Measurements from ENCODE around the gene CHD5.

Gene CHD5

GRCh38 chr1:6179564-6180175, 451 bp downstream of the CHD5 start:
- H3K4me3 ChIP-seq (ENCODE audit: low read length) = no peak overlapping the region
- TF ChIP-seq, protein P1, sequence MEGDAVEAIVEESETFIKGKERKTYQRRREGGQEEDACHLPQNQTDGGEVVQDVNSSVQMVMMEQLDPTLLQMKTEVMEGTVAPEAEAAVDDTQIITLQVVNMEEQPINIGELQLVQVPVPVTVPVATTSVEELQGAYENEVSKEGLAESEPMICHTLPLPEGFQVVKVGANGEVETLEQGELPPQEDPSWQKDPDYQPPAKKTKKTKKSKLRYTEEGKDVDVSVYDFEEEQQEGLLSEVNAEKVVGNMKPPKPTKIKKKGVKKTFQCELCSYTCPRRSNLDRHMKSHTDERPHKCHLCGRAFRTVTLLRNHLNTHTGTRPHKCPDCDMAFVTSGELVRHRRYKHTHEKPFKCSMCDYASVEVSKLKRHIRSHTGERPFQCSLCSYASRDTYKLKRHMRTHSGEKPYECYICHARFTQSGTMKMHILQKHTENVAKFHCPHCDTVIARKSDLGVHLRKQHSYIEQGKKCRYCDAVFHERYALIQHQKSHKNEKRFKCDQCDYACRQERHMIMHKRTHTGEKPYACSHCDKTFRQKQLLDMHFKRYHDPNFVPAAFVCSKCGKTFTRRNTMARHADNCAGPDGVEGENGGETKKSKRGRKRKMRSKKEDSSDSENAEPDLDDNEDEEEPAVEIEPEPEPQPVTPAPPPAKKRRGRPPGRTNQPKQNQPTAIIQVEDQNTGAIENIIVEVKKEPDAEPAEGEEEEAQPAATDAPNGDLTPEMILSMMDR (conservative IDR thresholded peaks at IDR 0.05; ENCODE audit: low read length) = no peak
- DNase-seq (ENCODE audit: low read depth) = no peak

DNA sequence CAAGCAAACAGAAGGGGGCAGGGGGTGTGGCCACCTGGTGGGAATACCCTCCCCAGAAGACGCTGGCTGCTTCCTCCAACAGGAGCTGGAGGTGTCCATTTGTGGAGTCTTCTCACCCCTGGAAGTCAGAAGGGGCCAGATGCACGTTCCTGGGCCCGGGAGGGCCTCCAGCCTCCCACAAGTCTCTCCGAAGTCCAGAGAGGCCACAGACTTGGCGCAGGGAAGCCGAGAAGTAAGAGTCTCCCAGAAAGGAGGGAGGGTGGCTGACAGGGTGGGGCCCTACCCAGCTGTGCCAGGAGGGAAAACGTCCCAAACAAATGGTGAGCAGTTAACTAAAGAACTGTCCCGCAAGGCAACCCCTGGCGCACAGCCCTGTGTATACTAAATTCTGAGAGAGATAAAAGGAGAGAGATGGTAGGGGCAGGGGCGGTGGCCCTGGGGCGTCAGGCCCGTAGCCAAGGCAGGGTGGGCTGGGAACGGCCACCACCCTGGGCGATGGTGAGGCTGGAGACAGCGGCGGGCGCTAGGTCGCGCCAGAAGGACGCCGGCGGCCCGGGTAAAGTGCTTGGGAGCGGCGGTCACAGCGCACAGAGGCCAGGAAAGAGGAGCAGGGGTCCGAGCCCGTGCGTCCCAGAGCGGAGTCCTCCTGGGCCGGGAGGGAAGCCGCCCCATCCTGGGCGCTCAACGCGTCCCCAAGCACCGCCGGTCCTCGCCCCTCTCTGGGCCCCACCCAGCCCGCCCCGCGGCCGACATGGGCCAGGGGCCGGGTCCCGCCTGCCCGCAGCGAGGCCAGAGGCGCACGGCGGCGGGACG, 1.2 kb downstream of the CHD5 start:
- TF ChIP-seq, protein P1 (conservative IDR thresholded peaks at IDR 0.05; ENCODE audit: low read length) = no peak
- H3K4me3 ChIP-seq (ENCODE audit: low read length) = no peak overlapping the region
- DNase-seq (ENCODE audit: low read depth) = no peak

DNA sequence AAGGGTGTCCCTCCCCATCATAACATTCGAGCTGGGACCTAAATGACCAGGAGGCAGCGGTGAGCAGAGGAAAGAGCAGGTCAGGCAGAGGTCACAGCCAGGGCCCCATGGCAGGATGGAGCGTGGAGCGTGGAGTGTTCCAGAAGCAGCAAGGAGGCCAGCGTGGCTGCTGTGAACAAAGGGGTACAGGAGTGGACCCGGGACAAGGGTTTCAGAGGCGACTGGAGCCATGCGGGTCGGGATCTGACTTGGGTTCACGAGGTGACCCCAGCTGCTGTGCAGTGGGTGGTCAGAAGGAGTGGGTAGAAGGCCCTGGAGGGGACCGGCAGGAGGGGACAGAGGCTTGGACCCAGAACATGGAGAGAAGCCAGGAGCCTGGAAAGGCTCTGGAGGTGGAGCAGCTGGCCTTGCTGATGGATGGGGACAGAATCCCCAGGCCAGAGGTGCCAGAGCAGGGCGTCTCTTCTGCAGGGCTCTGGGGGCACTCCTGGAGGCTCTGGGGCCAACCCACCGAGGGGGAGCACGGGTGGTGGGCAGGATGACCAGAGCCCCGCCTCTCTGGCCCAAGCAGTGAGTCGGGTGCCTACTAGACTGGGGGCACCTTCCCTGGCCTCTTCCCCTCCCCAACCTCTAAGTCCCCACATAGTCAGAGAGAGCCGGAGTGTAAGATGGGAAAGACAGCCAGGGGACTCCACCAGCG, 2.3 kb downstream of the CHD5 start:
- H3K4me3 ChIP-seq (ENCODE audit: low read length) = no peak overlapping the region
- TF ChIP-seq, protein P1 (conservative IDR thresholded peaks at IDR 0.05; ENCODE audit: low read length) = no peak
- no peak for DNase-seq (ENCODE audit: low read depth)

GRCh38 chr1:6176779-6177178, 3.3 kb downstream of the CHD5 start:
- DNase-seq (ENCODE audit: low read depth) = no peak
- TF ChIP-seq, protein P1 (conservative IDR thresholded peaks at IDR 0.05; ENCODE audit: low read length) = no peak
- H3K4me3 ChIP-seq (ENCODE audit: low read length) = no peak overlapping the region

GRCh38 chr1:6175411-6175828, 4.7 kb downstream of the CHD5 start:
- H3K4me3 ChIP-seq (ENCODE audit: low read length) = no peak overlapping the region
- TF ChIP-seq, protein P1 (conservative IDR thresholded peaks at IDR 0.05; ENCODE audit: low read length) = no peak
- DNase-seq (ENCODE audit: low read depth) = no peak

- no peak for DNase-seq (ENCODE audit: low read depth)
- H3K4me3 ChIP-seq (ENCODE audit: low read length) = no peak overlapping the region
- TF ChIP-seq, protein P1 (conservative IDR thresholded peaks at IDR 0.05; ENCODE audit: low read length) = no peak
Observed at GRCh38 chr1:6174621-6175410, 5.3 kb downstream of the CHD5 start.

All from AG10803 (cell line).